HG03066 (cell line): ENCODE data around the gene PLA2G2D.

Experiments
- ATAC-seq: cut with Tn5 transposase; IDR thresholded peaks from one replicate; pipeline ENCODE4 v1.9.1; 2021; ENCODE audit warnings: low read depth; ENCODE audit not compliant: unreplicated experiment

The PLA2G2D gene

GRCh38 chr1:20120796-20121195 is 1.5 kb upstream of the PLA2G2D start:
- ATAC-seq = no peak

- ATAC-seq = no peak
Observed at GRCh38 chr1:20117236-20117635, 2.1 kb downstream of the PLA2G2D start.

- no peak for ATAC-seq
Observed at GRCh38 chr1:20115916-20116315, 3.4 kb downstream of the PLA2G2D start.

GRCh38 chr1:20115479-20115878 is 3.9 kb downstream of the PLA2G2D start:
- no peak for ATAC-seq

GRCh38 chr1:20114021-20114648 is 5.2 kb downstream of the PLA2G2D start:
- no peak for ATAC-seq

DNA sequence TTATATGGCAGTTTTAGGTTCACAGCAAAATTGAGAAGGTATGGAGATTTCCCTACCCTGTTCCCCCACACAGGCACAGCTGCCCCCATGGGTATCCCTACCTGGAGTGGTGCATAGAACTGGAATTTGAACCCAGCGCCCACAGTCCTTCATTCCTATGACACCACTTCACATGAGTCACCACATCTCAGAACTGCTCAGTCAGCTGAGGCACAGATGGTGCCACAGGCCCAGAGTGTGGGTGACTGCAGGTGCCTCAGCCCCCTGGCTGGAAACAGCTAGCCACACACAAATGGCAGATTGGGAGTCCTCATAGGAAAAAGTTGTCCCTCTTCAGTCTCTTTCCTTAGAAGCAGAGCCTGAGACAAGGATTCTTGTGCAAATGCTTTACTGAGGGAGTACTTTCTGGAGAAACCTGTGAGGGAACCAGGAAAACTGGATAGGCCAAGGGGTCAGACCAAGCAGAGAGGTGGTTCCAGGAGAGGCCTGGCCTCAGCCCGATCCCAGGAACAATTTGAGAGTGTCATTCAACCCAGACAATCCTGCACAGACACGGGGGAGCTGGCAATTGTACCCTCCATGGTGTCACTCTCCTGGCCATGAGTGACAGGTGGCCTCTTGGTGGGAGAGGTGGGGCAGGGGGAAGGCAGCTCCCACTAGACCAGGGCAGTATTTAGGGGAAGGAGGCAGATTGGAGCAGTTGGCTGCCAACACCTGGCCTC is 6.9 kb downstream of the PLA2G2D start:
- no peak for ATAC-seq

DNA sequence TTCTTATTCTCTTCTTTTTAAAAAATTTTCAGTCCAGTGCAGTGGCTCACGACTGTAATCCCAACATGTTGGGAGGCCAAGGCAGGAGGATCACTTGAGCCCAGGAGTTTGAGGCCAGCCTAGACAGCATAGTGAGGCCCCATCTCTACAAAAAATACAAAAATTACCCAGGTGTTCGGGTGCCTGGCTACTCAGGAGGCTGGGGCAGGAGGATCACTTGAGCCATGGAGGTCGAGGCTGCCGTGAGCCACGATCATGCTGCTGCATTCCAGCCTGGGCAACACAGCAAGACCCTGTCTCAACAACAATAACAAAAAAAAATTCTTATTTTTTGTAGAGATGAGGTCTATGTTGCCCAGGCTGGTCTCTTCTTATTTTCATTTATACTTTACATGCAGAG is 7.9 kb downstream of the PLA2G2D start:
- no peak for ATAC-seq

DNA sequence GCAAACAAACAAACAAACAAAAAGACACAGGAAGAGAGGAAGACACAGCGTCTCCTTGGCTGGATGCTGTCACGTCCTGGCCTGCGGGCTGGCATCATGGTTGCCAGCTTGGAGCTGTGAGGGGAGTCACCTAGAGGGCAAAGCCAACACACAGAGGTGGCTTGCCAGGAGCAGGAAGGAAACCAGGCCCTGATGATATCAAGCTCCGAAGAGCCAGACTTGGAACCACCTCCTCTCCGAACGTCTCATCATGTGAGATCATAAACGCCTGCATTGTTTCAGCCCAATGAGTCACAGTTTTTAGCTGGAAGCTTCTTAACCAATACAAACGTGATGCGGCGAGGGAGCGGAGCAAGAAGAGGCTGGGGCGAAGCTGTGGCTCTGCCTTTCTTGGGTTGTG is 8.7 kb downstream of the PLA2G2D start:
- no peak for ATAC-seq

GRCh38 chr1:20109223-20109856 is 10.0 kb downstream of the PLA2G2D start:
- ATAC-seq = no peak

DNA sequence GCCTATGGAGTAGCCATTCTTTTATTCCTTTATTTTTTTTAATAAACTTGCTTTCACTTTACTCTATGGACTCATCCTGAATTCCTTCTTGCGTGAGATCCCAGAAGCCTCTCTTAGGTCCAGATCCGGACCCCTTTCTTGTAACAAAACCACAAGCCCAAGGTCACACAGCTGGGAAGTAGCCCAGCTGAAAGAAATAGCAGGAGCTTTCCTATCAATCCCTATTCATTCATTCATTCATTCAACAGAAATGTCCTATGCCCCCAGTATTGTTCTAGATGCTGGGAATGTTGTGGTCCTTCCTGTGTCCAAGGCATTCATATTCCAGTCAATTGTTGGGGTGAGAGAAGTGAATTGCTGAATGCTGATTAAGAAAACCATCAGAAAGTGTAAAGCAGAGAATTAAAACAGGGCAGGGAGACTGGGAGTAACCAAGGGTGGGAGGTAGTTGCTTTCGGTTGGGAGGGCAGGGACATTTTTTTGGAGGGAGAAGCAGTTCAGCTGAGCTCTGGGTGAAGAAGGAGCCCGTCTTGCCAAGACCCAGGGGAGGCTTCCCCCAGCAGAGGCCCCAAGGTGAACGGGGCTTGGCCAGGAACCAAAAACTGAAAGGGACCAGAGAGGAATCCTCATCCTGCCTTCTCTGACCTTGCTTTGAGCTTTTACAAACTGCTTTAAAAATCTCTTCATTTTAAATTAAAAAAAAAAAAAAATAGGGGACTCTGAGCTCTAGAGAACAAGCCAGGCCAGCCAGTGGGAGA is 10.8 kb downstream of the PLA2G2D start:
- ATAC-seq = no peak

DNA sequence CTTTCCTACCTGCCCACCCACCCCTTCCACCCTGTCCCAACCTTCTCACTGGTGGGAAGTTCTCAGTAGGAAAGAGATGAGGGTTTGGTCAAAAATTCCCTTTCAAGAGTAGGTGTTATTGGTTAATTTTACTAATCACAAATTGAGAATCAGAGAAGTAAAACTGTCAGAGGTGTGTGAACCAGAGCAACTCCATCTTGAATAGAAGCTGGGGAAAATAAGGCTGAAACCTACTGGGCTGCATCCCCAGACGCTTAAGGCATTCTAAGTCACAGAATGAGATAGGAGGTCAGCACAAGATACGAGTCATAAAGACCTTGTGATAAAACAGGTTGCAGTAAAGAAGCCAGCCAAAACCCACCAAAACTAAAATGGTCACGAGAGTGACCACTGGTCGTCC is 11.5 kb downstream of the PLA2G2D start:
- ATAC-seq = no peak

DNA sequence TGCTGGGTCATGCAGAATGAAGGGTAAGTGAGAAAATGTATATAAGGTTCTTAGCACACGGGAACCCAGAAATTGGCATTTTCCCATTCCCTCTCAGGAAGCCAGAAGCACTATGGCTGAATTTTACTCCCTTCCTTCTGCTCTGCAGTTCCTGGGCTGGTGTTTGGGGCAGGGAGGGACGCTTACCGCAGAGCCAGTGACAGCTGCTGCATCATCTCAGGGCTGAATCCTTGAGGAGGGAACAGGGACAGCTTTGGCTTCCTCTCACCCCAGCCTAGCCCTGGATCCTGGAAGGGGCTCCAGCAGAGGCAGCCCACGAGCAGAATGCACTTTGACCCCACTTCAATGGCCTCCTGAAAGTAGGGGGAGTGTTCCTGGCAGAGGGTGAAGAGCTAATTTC is 12.0 kb downstream of the PLA2G2D start:
- ATAC-seq = no peak

GRCh38 chr1:20105856-20106255 is 13.5 kb downstream of the PLA2G2D start:
- ATAC-seq = no peak

- ATAC-seq = no peak
Observed at GRCh38 chr1:20102875-20103274, 16.5 kb downstream of the PLA2G2D start.

DNA sequence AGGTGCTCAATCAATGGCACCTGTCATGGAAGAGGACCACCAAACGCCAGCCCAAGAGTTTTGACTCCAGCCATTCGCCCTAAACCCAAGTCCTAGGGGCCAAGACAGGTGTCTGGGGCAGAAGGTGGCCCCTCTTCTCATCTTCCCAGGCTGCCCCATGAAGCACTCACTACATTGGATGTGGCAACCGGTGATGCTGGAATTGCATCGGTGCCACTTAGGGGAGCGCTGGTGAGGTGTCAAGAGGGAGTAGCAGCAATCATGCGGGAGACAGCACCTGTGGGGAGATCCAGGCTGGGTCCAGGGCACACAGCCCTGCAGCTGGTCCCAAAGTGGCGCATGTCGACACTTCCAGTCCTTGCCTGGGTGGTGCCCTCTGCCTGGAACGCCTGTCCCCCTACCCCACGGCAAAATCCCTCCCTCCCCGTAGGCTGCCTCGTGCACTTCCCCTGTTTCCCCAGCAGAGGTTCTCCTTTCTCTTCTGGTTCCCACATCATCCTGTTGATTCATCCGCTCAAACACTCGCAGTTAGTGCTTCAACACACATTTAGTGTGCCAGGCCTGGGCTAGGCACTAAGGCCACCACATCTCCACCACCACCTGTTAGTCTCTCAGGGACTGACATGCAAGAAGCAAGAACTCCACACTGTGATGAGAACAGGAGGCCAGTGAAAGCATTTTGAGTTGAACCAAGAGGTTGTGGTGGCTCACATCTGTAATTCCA is 18.5 kb downstream of the PLA2G2D start:
- no peak for ATAC-seq

DNA sequence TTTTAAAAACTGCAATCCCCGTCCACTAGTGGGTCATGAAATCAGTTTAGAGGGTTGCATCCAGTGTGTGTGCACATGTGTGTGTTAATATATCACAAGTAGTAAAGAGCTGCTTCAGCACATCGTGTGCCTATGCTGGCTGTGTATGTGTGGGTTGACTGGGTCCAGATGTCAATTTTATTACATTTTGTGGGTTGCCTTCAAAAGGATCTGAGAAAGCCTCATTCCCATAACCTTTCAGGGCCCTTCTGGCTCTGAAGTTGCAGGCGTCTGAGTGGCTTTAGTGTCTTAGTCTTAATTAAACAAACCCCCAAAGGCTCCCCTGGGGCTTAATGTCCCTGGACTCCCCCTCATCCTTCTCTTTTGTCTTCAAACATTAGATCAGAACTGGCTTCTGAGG is 19.8 kb downstream of the PLA2G2D start:
- ATAC-seq = no peak

GRCh38 chr1:20096840-20097447 is 22.4 kb downstream of the PLA2G2D start:
- no peak for ATAC-seq

DNA sequence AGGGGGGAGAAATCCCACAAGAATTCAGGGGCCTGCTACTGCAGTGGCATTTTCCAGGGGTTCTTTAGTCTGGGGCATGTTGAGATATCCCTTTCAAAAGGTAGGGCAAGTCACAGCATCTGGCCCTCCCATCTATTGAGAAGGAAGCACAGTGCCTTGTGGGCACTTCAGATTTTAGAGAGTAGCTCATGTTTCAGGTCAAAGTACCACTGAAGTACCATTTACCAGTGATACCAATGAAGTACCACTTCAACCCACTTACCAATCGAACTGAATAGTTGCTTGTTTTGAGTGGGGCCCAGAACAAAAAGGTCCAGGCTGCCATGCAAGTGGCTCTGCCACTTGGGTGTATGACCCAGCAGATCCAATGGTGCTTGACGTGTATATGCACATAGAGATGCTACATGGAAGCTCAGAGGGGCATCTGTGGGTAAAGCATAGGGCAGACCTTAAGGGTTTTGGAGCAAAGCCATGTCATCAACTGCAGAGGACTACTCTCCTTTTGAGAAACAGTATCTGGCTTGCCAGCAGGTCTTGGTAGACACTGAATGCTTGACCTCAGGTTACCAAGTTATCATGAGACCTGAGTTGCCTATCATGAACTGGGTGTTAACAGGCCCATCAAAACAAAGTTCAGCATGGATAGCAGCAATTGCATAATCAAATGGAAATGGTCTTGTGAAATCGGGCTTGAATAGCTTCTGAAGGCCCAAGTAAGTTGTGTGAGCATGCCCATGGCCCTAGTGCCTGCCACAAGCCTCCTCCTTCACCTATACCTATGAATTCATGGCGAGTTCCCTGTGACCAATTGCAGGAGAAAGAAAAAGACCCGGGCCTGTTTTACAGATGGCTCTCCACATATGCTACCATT is 23.5 kb downstream of the PLA2G2D start:
- ATAC-seq = no peak

DNA sequence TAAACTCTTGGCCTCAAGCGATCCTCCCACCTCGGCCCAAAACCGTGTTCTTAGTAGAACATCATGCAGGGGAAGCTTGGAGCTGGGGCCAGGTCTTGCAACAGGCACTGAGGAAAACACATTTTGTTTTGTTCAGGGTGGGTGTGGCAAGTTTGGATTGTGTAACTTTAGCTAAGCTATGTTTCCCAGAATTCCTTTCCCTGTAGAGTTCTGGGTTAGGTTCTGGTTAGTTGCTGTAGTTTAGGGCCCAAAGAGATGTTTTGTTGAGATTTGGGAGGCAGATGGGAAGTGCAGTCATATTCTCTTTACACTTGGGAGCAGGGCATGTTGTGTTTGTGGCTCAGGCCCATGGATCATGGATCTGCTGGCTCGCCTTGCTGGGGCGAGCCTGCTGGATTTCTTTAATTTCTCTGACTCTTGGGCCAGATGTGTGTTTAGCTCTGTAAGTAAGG is 25.4 kb downstream of the PLA2G2D start:
- no peak for ATAC-seq
